GM06990 (cell line): ENCODE results near the gene HNRNPAB.

Source experiments
- DNase-seq: peaks from one replicate; pipeline ENCODE4 v3.0.0-alpha.2; 2011; ENCODE audit not compliant: insufficient read length; ENCODE audit errors: extremely low read depth
- H3K27me3 ChIP-seq: replicated peaks from 2 replicates; pipeline ENCODE4 v1.6.0; 2011; ENCODE audit warnings: low read length; ENCODE audit not compliant: control insufficient read depth, insufficient read depth
- H3K36me3 ChIP-seq: 2 replicates; pipeline ENCODE4 v1.5.1; 2011; ENCODE audit warnings: low read length; ENCODE audit not compliant: control insufficient read depth, insufficient read depth
- H3K4me3 ChIP-seq: replicated peaks from 2 replicates; pipeline ENCODE4 v1.5.1; 2011; ENCODE audit warnings: low read depth, mild to moderate bottlenecking, control low read depth, low read length
- TF ChIP-seq, protein P1 (sequence below): IDR thresholded peaks from 2 replicates; pipeline ENCODE4 v1.5.1; 2011; ENCODE audit warnings: low read length, control low read depth, mild to moderate bottlenecking, inconsistent platforms; ENCODE audit not compliant: insufficient read depth, poor library complexity, severe bottlenecking

Gene HNRNPAB

DNA sequence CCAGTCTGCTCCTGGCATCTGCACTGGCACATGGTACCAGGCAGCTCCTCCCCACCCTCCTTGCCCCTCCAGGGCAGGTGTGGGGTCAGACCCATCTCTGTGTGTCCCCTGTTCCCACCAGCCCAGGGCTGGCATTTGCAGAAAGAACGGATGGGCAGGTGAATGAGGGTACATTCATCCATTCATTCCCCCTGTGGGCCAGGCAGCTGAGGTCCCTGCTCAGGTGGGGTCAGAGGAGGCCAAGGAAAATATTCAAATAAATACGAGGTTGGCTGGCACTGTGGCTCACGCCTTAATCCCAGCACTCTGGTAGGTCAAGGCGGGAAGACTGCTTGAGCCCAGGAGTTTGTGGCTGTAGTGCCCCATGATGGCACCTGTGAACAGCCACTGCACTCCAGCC is 53.3 kb downstream of the HNRNPAB start:
- DNase-seq: no peak
- TF ChIP-seq, protein P1, sequence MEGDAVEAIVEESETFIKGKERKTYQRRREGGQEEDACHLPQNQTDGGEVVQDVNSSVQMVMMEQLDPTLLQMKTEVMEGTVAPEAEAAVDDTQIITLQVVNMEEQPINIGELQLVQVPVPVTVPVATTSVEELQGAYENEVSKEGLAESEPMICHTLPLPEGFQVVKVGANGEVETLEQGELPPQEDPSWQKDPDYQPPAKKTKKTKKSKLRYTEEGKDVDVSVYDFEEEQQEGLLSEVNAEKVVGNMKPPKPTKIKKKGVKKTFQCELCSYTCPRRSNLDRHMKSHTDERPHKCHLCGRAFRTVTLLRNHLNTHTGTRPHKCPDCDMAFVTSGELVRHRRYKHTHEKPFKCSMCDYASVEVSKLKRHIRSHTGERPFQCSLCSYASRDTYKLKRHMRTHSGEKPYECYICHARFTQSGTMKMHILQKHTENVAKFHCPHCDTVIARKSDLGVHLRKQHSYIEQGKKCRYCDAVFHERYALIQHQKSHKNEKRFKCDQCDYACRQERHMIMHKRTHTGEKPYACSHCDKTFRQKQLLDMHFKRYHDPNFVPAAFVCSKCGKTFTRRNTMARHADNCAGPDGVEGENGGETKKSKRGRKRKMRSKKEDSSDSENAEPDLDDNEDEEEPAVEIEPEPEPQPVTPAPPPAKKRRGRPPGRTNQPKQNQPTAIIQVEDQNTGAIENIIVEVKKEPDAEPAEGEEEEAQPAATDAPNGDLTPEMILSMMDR: no peak
- Histone ChIP-seq H3K27me3 (no peaks in the 10 kb centered on the region), H3K36me3 (no peaks in the 10 kb centered on the region), H3K4me3 (no peak overlapping the region)

DNA sequence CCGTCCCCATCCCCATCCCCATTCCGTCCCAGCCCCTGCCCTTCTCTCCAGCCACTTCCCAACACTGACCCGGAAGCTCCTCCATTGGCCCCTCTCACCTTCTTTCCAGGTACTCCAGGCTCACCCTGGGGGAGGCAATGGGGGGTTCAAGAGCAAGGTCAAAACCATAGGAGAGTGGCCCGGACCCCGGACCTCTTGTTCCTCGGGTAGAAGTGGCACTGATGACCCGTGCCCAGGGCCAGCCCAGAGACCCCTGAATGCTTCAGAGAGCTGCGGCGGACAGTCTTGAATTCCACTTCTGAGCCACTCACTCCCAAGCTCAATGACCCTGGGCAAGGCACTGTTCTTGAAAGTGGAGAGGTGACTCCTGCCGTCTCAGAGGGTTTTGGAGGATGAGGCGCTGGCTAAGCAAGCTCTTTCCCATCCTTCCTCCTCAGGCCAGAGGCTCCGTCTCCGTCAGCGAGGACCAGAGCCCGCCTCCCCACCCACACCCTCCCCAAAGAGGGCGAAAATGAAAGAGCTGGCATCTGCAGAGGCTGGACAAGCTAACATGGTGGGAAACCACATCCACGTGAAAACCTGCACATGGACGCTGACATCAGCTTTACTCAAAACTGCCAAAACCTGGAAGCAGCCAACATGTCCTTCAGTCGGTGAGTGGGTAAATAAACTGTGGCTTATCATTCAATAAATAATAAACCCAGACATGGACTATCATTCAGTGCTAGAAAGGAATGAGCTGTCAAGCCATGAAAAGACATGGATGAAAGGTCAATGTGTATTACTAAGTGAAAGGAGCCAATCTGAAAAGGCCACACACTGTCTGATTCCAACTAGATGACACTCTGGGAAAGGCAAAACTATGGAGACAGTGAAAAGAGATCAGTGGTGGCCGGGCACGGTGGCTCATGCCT is 55.5 kb downstream of the HNRNPAB start:
- DNase-seq: no peak
- TF ChIP-seq, protein P1: no peak

More for the DNA sequence above, 55.5 kb downstream of the HNRNPAB start:
- no peak overlapping the region for H3K4me3 ChIP-seq
- H3K36me3 ChIP-seq: no peaks in the 10 kb centered on the region
- no peaks in the 10 kb centered on the region; the same call in 1 of the 2 replicates for H3K27me3 ChIP-seq
